ENCODE measurements around the gene RAB27A.

The RAB27A gene

DNA sequence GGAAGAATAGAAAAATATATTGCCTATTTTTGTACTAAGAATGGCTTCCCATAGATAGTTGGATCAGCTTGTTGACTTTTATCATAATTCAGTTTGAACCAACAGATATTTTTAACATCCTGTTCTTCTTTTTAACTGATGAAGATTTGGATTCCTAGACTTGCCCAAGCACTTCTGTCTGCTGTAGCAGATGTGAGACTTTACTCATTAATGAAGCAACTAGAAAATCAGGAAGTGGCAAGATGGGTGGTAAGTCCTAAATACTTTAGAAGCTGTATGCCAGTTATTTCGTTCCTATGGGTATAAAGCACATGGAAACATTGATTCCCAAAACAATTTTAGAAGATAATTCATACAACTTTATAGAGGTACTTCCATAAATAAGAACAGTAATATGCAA, 37.8 kb upstream of the RAB27A start:
- no peak for TF ChIP-seq TAF1 (IDR thresholded peaks at IDR 0.05; ENCODE audit: borderline replicate concordance, insufficient read depth, low read length)
- no peak for TF ChIP-seq SIN3A (IDR thresholded peaks at IDR 0.05; ENCODE audit: borderline replicate concordance, insufficient read depth, low read length)
- TF ChIP-seq FOXP2 (optimal IDR thresholded peaks at IDR 0.05; ENCODE audit: borderline replicate concordance, extremely low read depth, extremely low read length, insufficient read depth) = no peak
- TF ChIP-seq POLR2AphosphoS5 (IDR thresholded peaks at IDR 0.05; ENCODE audit: low read depth, low read length) = no peak
- TF ChIP-seq, protein P1, sequence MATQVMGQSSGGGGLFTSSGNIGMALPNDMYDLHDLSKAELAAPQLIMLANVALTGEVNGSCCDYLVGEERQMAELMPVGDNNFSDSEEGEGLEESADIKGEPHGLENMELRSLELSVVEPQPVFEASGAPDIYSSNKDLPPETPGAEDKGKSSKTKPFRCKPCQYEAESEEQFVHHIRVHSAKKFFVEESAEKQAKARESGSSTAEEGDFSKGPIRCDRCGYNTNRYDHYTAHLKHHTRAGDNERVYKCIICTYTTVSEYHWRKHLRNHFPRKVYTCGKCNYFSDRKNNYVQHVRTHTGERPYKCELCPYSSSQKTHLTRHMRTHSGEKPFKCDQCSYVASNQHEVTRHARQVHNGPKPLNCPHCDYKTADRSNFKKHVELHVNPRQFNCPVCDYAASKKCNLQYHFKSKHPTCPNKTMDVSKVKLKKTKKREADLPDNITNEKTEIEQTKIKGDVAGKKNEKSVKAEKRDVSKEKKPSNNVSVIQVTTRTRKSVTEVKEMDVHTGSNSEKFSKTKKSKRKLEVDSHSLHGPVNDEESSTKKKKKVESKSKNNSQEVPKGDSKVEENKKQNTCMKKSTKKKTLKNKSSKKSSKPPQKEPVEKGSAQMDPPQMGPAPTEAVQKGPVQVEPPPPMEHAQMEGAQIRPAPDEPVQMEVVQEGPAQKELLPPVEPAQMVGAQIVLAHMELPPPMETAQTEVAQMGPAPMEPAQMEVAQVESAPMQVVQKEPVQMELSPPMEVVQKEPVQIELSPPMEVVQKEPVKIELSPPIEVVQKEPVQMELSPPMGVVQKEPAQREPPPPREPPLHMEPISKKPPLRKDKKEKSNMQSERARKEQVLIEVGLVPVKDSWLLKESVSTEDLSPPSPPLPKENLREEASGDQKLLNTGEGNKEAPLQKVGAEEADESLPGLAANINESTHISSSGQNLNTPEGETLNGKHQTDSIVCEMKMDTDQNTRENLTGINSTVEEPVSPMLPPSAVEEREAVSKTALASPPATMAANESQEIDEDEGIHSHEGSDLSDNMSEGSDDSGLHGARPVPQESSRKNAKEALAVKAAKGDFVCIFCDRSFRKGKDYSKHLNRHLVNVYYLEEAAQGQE (IDR thresholded peaks at IDR 0.05; ENCODE audit: insufficient read depth in 1 of 2, low read depth in 2 of 2, low read length in 2 of 2) = no peak

DNA sequence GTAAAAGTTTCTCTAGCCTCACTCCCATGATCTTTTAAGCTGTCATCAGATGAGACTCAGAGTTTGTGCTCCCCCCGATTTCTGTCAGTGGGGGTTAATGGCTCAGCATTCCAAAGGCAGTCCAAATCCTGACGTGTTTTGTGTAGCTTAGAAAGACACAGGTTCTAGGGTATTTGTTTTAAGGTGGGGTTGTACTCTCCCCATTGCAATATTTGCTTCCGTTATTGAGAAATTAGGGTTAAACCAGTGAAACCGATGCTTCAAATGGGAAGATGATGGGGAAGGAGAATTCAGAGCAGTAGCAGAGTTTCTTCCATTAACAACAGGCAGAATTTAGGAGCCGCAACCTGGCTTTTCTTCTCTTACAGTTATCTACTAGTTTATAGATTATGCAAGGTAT, 32.9 kb upstream of the RAB27A start:
- no peak for TF ChIP-seq POLR2AphosphoS5 (IDR thresholded peaks at IDR 0.05; ENCODE audit: low read depth, low read length)
- no peak for TF ChIP-seq SIN3A (IDR thresholded peaks at IDR 0.05; ENCODE audit: borderline replicate concordance, insufficient read depth, low read length)
- no peak for TF ChIP-seq FOXP2 (optimal IDR thresholded peaks at IDR 0.05; ENCODE audit: borderline replicate concordance, extremely low read depth, extremely low read length, insufficient read depth)
- TF ChIP-seq, protein P1 (IDR thresholded peaks at IDR 0.05; ENCODE audit: insufficient read depth in 1 of 2, low read depth in 2 of 2, low read length in 2 of 2) = no peak
- TF ChIP-seq TAF1 (IDR thresholded peaks at IDR 0.05; ENCODE audit: borderline replicate concordance, insufficient read depth, low read length) = no peak

DNA sequence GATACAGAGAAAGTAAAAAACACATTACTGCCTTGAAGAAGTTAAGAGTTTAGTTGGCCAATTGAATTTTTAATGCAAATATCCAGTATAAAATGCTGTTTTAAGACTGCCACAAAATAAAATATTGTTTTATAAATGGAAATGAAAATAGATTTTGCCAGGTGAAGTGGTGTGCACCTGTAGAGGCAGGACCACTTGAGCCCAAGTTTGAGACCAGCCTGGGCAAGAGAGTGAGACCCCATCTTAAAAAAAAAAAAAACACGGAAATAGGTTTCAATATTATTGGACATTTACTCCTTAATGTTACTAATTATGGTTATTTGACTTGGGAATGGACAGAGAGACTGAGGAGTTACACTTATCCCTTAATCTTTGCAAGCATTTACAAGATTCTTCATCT, 31.4 kb upstream of the RAB27A start:
- TF ChIP-seq FOXP2 (optimal IDR thresholded peaks at IDR 0.05; ENCODE audit: borderline replicate concordance, extremely low read depth, extremely low read length, insufficient read depth) (no peak), TAF1 (IDR thresholded peaks at IDR 0.05; ENCODE audit: borderline replicate concordance, insufficient read depth, low read length) (no peak), SIN3A (IDR thresholded peaks at IDR 0.05; ENCODE audit: borderline replicate concordance, insufficient read depth, low read length) (no peak), POLR2AphosphoS5 (IDR thresholded peaks at IDR 0.05; ENCODE audit: low read depth, low read length) (no peak)
- TF ChIP-seq, protein P1 (IDR thresholded peaks at IDR 0.05; ENCODE audit: insufficient read depth in 1 of 2, low read depth in 2 of 2, low read length in 2 of 2) = no peak

DNA sequence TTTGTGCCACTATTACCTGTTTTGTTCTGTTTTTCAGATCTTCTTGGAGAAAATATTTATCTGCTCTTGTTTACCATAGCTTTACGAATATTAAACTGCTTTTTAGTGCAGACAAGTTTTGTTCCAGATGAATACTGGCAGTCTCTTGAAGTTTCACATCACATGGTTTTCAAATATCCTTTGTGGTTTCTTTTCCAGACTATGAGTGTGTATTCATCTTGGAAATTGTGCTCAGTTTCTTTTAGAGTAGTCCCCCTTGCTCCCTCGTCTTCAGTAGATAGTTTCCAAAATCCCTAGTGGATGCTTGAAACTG, 30.6 kb upstream of the RAB27A start:
- TF ChIP-seq TAF1 (IDR thresholded peaks at IDR 0.05; ENCODE audit: borderline replicate concordance, insufficient read depth, low read length) (no peak), FOXP2 (optimal IDR thresholded peaks at IDR 0.05; ENCODE audit: borderline replicate concordance, extremely low read depth, extremely low read length, insufficient read depth) (no peak), SIN3A (IDR thresholded peaks at IDR 0.05; ENCODE audit: borderline replicate concordance, insufficient read depth, low read length) (no peak), POLR2AphosphoS5 (IDR thresholded peaks at IDR 0.05; ENCODE audit: low read depth, low read length) (no peak)
- TF ChIP-seq, protein P1 (IDR thresholded peaks at IDR 0.05; ENCODE audit: insufficient read depth in 1 of 2, low read depth in 2 of 2, low read length in 2 of 2) = no peak

Measured in PFSK-1 (cell line).